ENCODE measurements around the gene PSMA2. TPM values are rescaled to one million over a fixed set of nuclear protein-coding genes. Genes with fewer than 3 reads are reported as not detected.
A peak's percentile ranks its signal among the peaks of the same experiment; 100 is the strongest.
"Not testable (repeated sequence)": the region's sequence is repeated elsewhere in the genome, so short reads cannot be mapped to it uniquely, and the experiment has no call there.

The PSMA2 gene
- total RNA-seq, 1 donor from 2014 or later: 52.3 TPM

DNA sequence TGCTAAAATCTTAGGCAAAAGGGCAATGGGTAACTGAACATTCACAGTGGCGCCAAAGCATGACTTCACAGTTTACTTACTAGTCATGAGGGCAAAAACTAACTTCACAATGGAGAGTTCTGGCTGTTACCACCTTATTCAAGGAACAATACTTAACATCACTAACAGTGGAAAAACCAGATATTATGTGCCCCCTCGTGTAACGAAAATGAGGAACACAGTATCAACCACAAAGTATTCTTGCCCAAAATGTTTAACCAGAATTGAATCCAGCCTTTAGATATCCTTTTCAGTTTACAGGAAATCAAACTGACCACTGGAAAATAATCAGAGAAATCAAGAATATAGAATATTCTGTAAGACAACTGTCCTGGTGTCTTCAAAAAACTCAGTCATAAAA is 29.6 kb downstream of the PSMA2 start:
- no peaks in the 10 kb centered on the region for H3K36me3 ChIP-seq

DNA sequence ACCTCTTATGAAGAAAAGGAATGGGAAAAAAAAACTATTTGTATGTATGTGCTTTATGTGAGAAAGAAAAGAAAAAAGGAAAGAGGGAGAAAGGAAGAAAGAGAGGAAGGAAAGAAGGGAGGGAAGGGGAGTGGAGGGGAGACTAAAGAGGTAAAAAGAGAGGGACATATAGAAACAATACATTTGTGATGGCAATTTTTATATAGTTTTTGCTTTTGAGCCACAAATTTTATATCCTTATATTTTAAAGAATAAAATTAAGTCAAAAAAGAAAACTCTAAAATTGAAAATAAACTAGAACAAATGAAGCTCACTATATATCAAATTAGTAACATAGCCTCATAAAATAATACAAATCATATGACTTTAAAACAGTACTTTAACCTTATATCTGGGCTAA is 31.1 kb downstream of the PSMA2 start:
- TF ChIP-seq, protein P1, sequence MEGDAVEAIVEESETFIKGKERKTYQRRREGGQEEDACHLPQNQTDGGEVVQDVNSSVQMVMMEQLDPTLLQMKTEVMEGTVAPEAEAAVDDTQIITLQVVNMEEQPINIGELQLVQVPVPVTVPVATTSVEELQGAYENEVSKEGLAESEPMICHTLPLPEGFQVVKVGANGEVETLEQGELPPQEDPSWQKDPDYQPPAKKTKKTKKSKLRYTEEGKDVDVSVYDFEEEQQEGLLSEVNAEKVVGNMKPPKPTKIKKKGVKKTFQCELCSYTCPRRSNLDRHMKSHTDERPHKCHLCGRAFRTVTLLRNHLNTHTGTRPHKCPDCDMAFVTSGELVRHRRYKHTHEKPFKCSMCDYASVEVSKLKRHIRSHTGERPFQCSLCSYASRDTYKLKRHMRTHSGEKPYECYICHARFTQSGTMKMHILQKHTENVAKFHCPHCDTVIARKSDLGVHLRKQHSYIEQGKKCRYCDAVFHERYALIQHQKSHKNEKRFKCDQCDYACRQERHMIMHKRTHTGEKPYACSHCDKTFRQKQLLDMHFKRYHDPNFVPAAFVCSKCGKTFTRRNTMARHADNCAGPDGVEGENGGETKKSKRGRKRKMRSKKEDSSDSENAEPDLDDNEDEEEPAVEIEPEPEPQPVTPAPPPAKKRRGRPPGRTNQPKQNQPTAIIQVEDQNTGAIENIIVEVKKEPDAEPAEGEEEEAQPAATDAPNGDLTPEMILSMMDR (IDR thresholded peaks at IDR 0.05): no peak
- H3K36me3 ChIP-seq: no peaks in the 10 kb centered on the region
- no peak overlapping the region for H3K27ac ChIP-seq
- intact Hi-C loops (cut with DNase I): no loop called here
- DNase-seq: no peak
- no peak overlapping the region for H3K4me3 ChIP-seq
- H3K9me3 ChIP-seq: no peaks in the 10 kb centered on the region
- no peak for ATAC-seq
- H3K4me1 ChIP-seq: no peaks in the 10 kb centered on the region
- no peaks in the 10 kb centered on the region for H3K27me3 ChIP-seq (ENCODE audit: low read depth)

More for the DNA sequence above, 29.6 kb downstream of the PSMA2 start:
- H3K27me3 ChIP-seq (ENCODE audit: low read depth): no peaks in the 10 kb centered on the region
- H3K27ac ChIP-seq: no peak overlapping the region
- no peak for ATAC-seq
- H3K9me3 ChIP-seq: no peaks in the 10 kb centered on the region
- TF ChIP-seq, protein P1 (IDR thresholded peaks at IDR 0.05): no peak
- H3K4me3 ChIP-seq: no peak overlapping the region
- intact Hi-C loops (cut with DNase I): no loop called here
- no peaks in the 10 kb centered on the region for H3K4me1 ChIP-seq
- no peak for DNase-seq

DNA sequence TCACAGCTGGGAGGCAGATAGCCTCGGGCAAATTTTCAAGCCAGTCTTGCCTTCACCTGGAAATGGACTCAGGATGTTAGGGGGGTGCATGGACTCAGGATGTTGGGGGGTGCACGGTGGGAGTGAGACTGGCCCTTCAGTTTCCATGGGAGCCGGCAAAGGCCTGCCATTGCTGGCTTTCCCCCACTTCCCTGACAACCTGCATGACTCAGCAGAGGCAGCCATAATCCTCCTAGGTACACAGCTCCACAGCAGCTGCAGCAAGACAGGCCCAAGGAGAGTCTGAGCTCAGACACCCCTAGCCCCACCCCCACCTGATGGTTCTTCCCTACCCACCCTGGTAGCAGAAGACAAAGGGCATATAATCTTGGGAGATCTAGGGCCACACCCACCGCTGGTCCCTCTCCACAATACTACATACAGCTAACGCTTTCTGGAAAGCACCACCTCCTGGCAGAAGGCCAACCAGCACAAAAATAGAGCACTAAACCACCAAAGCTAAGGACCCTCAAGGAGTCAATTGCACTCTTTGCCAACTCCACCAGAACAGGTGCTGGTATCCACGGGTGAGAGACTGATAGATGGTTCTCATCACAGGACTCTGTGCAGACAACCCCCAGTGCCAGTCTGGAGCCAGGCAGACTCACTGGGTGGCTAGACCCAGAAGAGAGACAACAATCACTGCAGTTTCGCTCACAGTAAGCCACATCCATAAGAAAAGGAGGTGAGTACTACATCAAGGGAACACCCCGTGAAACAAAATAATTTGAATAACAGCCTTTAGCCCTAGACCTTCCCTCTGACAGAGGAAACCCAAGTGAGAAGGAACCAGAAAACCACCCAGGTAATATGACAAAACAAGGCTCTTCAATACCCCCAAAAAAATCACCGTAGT is 38.4 kb downstream of the PSMA2 start:
- peaks cover 6% of the 10 kb centered on the region for H3K4me1 ChIP-seq
- H3K4me3 ChIP-seq: no peak overlapping the region
- TF ChIP-seq, protein P1 (IDR thresholded peaks at IDR 0.05): no peak
- intact Hi-C loops (cut with DNase I): no loop called here
- peaks cover 10% of the 10 kb centered on the region for H3K9me3 ChIP-seq
- ATAC-seq: no peak
- DNase-seq: no peak
- no peak overlapping the region for H3K27ac ChIP-seq
- H3K27me3 ChIP-seq (ENCODE audit: low read depth): no peaks in the 10 kb centered on the region
- H3K36me3 ChIP-seq: no peaks in the 10 kb centered on the region

DNA sequence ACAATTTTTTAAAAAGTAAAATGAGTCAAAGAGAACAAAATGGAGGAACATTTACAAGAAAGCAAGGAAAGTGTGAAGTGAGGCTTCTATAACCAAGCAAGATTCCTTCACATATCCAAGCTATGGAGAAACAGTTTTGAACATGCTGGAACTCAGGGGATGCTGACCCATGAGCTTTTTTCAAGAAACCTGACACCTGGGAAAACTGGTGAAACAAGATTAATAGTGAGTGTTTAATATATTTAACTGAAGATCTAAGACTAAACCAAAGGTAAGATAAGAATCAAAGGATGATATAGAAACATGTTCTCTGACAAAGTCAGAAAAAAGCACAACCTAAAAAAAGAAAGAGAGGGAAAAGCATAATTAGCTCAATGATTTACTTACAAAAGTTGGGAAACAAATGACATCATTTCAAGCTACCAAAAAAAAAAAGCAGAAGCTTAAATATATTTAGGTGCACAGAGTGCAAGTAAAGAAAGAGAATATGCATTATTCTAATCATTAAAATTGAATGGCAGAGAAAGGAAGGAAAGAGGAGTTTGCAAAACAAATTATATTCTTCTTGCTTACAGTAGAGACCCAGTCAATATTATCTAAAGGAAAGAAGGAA is 45.0 kb downstream of the PSMA2 start:
- peak overlapping the region; percentile 70 for H3K4me3 ChIP-seq
- no peaks in the 10 kb centered on the region for H3K27me3 ChIP-seq (ENCODE audit: low read depth)
- TF ChIP-seq, protein P1 (IDR thresholded peaks at IDR 0.05): no peak
- intact Hi-C loops (cut with DNase I): no loop called here
- peaks cover 23% of the 10 kb centered on the region for H3K4me1 ChIP-seq
- DNase-seq (no peak), ATAC-seq (no peak)
- H3K9me3 ChIP-seq: no peaks in the 10 kb centered on the region
- H3K27ac ChIP-seq: peak overlapping the region; percentile 93
- no peaks in the 10 kb centered on the region for H3K36me3 ChIP-seq

DNA sequence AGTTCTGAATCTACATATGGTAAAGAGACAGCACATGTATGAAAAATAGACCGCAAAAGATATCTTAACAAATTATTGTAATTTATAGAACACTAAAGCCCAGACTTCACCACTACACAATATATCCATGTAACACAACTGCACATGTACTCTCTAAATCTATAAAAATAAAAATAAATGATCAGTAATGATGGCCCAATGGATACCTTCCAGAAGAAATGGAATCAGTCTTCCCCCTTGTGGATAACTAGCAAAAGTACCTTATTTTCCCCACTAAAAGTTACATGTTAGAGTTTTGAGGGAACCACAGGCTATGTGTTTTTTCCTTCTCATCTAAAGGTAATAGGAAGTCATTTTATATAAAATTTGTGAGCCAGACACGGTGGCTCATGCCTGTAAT is 45.8 kb downstream of the PSMA2 start:
- Histone ChIP-seq H3K4me3 (no peak overlapping the region), H3K27ac (no peak overlapping the region), H3K4me1 (peaks cover 23% of the 10 kb centered on the region), H3K36me3 (no peaks in the 10 kb centered on the region), H3K9me3 (no peaks in the 10 kb centered on the region), H3K27me3 (ENCODE audit: low read depth) (no peaks in the 10 kb centered on the region)
- ATAC-seq (no peak), DNase-seq (no peak)
- intact Hi-C loops (cut with DNase I): no loop called here
- TF ChIP-seq, protein P1 (IDR thresholded peaks at IDR 0.05): no peak

DNA sequence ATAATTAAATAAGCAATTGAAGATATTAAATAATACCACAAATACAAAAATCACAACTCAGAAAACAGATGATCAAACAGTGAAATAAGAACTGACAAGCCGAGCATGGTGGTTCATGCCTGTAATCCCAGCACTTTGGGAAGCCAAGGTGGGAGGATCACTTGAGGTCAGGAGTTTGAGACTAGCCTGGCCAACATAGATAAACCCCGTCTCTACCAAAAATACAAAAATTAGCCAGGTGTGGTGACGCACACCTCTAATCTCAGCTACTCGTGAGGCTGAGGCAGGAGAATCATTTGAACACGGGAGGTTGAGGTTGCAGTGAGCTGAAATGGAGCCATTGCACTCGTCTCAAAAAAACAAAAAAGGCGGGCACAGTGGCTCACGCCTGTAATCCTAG is 46.8 kb downstream of the PSMA2 start:
- H3K9me3 ChIP-seq; DNase-seq; intact Hi-C loops (cut with DNase I); ATAC-seq; H3K4me3 ChIP-seq; H3K27ac ChIP-seq; H3K36me3 ChIP-seq; H3K27me3 ChIP-seq (ENCODE audit: low read depth): not testable (repeated sequence)
- H3K4me1 ChIP-seq: peaks cover 23% of the 10 kb centered on the region

Measured in lower lobe of right lung (tissue), 2 donors.